ENCODE data around the gene SUN2.

Gene SUN2

GRCh38 chr22:38706101-38706900 lies 49.5 kb downstream of the SUN2 start:
- peak; percentile 29 for DNase-seq
- in situ Hi-C loops (cut with MboI; ENCODE audit: low pct_unique_long_range_greater_than_20kb, low sequenced_read_pairs): no loop called here

- in situ Hi-C loops (cut with MboI; ENCODE audit: low pct_unique_long_range_greater_than_20kb, low sequenced_read_pairs): no loop called here
- DNase-seq: peak; percentile 100
Measured at GRCh38 chr22:38705235-38706100, 50.3 kb downstream of the SUN2 start, which contains the start of gene GTPBP1. GTPBP1 (plus strand) TSS chr22:38705944; CDS start chr22:38705956, 12 bp downstream.

- in situ Hi-C loops (cut with MboI; ENCODE audit: low pct_unique_long_range_greater_than_20kb, low sequenced_read_pairs): no loop called here
- no peak for DNase-seq
Measured at GRCh38 chr22:38704654-38705234, 51.1 kb downstream of the SUN2 start.

- DNase-seq: peak; percentile 93
- in situ Hi-C loops (cut with MboI; ENCODE audit: low pct_unique_long_range_greater_than_20kb, low sequenced_read_pairs): no loop called here
Measured at GRCh38 chr22:38700789-38701628, 54.8 kb downstream of the SUN2 start, which contains the start of gene JOSD1. JOSD1 (minus strand) TSS chr22:38700943; CDS start chr22:38699987, 956 bp downstream.

- no peak for DNase-seq
- in situ Hi-C loops (cut with MboI; ENCODE audit: low pct_unique_long_range_greater_than_20kb, low sequenced_read_pairs): no loop called here
Measured at GRCh38 chr22:38700270-38700788, 55.5 kb downstream of the SUN2 start.

- peak; percentile 26 for DNase-seq
- in situ Hi-C loops (cut with MboI; ENCODE audit: low pct_unique_long_range_greater_than_20kb, low sequenced_read_pairs): no loop called here
Measured at GRCh38 chr22:38699784-38700183, 56.0 kb downstream of the SUN2 start.

GRCh38 chr22:38699143-38699542 lies 56.7 kb downstream of the SUN2 start:
- in situ Hi-C loops (cut with MboI; ENCODE audit: low pct_unique_long_range_greater_than_20kb, low sequenced_read_pairs): no loop called here
- DNase-seq: no peak

- in situ Hi-C loops (cut with MboI; ENCODE audit: low pct_unique_long_range_greater_than_20kb, low sequenced_read_pairs): no loop called here
- no peak for DNase-seq
Measured at GRCh38 chr22:38698407-38699094, 57.2 kb downstream of the SUN2 start.

GRCh38 chr22:38697425-38698089 lies 58.2 kb downstream of the SUN2 start:
- in situ Hi-C loops (cut with MboI; ENCODE audit: low pct_unique_long_range_greater_than_20kb, low sequenced_read_pairs): no loop called here
- DNase-seq: no peak

- no peak for DNase-seq
- in situ Hi-C loops (cut with MboI; ENCODE audit: low pct_unique_long_range_greater_than_20kb, low sequenced_read_pairs): no loop called here
Measured at GRCh38 chr22:38696606-38697424, 59.0 kb downstream of the SUN2 start.

GRCh38 chr22:38694940-38695339 lies 60.9 kb downstream of the SUN2 start:
- no peak for DNase-seq
- in situ Hi-C loops (cut with MboI; ENCODE audit: low pct_unique_long_range_greater_than_20kb, low sequenced_read_pairs): no loop called here

GRCh38 chr22:38694049-38694448 lies 61.7 kb downstream of the SUN2 start:
- in situ Hi-C loops (cut with MboI; ENCODE audit: low pct_unique_long_range_greater_than_20kb, low sequenced_read_pairs): no loop called here
- DNase-seq: no peak

GRCh38 chr22:38689651-38690050 lies 66.1 kb downstream of the SUN2 start:
- in situ Hi-C loops (cut with MboI; ENCODE audit: low pct_unique_long_range_greater_than_20kb, low sequenced_read_pairs): no loop called here
- no peak for DNase-seq

- DNase-seq: no peak
- in situ Hi-C loops (cut with MboI; ENCODE audit: low pct_unique_long_range_greater_than_20kb, low sequenced_read_pairs): no loop called here
Measured at GRCh38 chr22:38685761-38686160, 70.0 kb downstream of the SUN2 start.

GRCh38 chr22:38684895-38685294 lies 70.9 kb downstream of the SUN2 start:
- DNase-seq: no peak
- in situ Hi-C loops (cut with MboI; ENCODE audit: low pct_unique_long_range_greater_than_20kb, low sequenced_read_pairs): no loop called here

Data from KBM-7 (cell line).